Cardiac muscle cell (in vitro differentiated cells and primary cell): Measurements from ENCODE around the gene CLEC7A. TPM values are rescaled to one million over a fixed set of nuclear protein-coding genes. Genes with fewer than 3 reads are reported as not detected.

Source experiments
- DNase-seq, 2 donors: peaks; one replicate each; pipeline versions ENCODE4 v3.0.0 to v3.0.0-alpha.2; 2010 to 2017; ENCODE audit warnings: low read depth in 1 of 2, low spot score in 1 of 2
- H3K27ac ChIP-seq: fragments of 200-600 bp; sonication (generic); 2 replicates; pipeline ENCODE4 v1.5.1; 2016
- H3K27me3 ChIP-seq: fragments of 200-600 bp; sonication (generic); 2 replicates; pipeline ENCODE4 v1.6.0; 2016; ENCODE audit warnings: control low read depth
- H3K36me3 ChIP-seq: fragments of 200-600 bp; sonication (generic); 2 replicates; pipeline ENCODE4 v1.5.1; 2016; ENCODE audit warnings: control low read depth
- H3K4me1 ChIP-seq: fragments of 200-600 bp; sonication (generic); 2 replicates; pipeline ENCODE4 v1.8.1; 2017; ENCODE audit warnings: low read depth, mild to moderate bottlenecking, mixed run types
- H3K4me3 ChIP-seq: fragments of 200-600 bp; sonication (generic); 2 replicates; pipeline ENCODE4 v1.5.1; 2016; ENCODE audit warnings: mild to moderate bottlenecking
- H3K9me3 ChIP-seq: fragments of 200-600 bp; sonication (generic); 2 replicates; pipeline ENCODE4 v1.5.1; 2017; ENCODE audit warnings: low read depth, mild to moderate bottlenecking, control low read depth
- polyA plus RNA-seq: library from polyadenylated mRNA; unstranded; fragments of >200 nt; fragmentation: Nextera tagmentation; extraction: Ambion mirVana; gene quantifications from 2 replicates; pipeline ENCODE4 v1.2.1, GENCODE V29; 2016
- total RNA-seq: library from RNA; depleted of rRNA; stranded (reverse); fragments of >200 nt; gene quantifications from 2 replicates; pipeline ENCODE4 v1.2.3, GENCODE V29; 2016
- TF ChIP-seq, protein P1 (sequence below): IDR thresholded peaks from 2 replicates; pipeline ENCODE4 v1.5.1; 2012; ENCODE audit warnings: low read depth, mild to moderate bottlenecking, low read length

CLEC7A gene
- total and polyA plus RNA-seq, 2 experiments from 2014 or later, result not detected

DNA sequence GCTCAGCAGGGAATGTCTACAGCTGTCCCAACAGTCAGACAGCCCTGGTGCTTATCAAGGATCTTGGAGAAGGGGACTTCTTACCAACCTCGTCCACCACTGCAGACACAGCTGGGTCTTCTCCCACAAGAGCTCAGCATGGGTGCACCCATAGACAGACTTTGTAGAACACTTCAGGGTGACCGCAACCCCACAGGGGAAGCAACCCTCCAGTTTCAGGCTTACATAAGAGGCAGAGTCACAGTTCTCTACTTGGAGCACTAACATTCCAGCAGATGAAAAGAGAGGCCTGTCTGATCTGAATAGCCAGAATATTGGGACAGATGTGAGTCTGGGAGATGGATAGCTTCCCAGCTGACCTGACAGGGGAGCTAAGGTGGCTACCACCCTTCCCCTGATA, 27.7 kb downstream of the CLEC7A start:
- DNase-seq, result no peak
- TF ChIP-seq, protein P1, sequence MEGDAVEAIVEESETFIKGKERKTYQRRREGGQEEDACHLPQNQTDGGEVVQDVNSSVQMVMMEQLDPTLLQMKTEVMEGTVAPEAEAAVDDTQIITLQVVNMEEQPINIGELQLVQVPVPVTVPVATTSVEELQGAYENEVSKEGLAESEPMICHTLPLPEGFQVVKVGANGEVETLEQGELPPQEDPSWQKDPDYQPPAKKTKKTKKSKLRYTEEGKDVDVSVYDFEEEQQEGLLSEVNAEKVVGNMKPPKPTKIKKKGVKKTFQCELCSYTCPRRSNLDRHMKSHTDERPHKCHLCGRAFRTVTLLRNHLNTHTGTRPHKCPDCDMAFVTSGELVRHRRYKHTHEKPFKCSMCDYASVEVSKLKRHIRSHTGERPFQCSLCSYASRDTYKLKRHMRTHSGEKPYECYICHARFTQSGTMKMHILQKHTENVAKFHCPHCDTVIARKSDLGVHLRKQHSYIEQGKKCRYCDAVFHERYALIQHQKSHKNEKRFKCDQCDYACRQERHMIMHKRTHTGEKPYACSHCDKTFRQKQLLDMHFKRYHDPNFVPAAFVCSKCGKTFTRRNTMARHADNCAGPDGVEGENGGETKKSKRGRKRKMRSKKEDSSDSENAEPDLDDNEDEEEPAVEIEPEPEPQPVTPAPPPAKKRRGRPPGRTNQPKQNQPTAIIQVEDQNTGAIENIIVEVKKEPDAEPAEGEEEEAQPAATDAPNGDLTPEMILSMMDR, result no peak
- H3K4me3 ChIP-seq, result no peak overlapping the region
- H3K27me3 ChIP-seq, result no peaks in the 10 kb centered on the region
- H3K9me3 ChIP-seq, result no peaks in the 10 kb centered on the region
- H3K4me1 ChIP-seq, result no peaks in the 10 kb centered on the region
- no peak overlapping the region for H3K27ac ChIP-seq
- no peaks in the 10 kb centered on the region for H3K36me3 ChIP-seq

DNA sequence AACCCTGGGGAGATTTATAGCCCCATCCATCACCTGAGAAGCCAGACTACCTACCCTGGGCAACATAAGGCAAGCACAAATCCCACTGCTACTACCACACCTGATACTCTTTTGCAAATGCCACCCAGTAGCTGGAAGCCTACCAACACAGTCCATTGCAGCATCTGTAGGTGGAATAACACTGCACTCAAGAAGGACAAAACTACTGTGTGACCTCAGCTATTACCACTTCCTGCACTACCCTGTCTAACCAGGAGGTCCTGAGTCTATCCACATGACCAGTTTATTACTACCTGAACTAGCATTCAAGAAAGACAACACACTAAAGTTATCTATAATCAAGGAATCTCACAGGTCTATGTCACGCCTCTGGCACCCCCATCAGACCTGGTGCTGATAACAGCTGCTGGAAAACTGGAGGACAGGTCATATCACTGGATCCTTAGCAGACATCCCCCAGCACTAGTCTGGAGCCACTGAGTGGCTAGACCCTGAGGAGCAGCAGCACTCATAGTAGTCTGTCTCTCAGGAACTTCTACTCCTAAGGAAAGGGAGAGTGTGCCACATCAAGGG, 28.3 kb downstream of the CLEC7A start:
- TF ChIP-seq, protein P1, result no peak
- Histone ChIP-seq H3K36me3 (no peaks in the 10 kb centered on the region), H3K27ac (no peak overlapping the region), H3K4me1 (no peaks in the 10 kb centered on the region), H3K4me3 (no peak overlapping the region), H3K27me3 (no peaks in the 10 kb centered on the region), H3K9me3 (no peaks in the 10 kb centered on the region)
- no peak for DNase-seq

DNA sequence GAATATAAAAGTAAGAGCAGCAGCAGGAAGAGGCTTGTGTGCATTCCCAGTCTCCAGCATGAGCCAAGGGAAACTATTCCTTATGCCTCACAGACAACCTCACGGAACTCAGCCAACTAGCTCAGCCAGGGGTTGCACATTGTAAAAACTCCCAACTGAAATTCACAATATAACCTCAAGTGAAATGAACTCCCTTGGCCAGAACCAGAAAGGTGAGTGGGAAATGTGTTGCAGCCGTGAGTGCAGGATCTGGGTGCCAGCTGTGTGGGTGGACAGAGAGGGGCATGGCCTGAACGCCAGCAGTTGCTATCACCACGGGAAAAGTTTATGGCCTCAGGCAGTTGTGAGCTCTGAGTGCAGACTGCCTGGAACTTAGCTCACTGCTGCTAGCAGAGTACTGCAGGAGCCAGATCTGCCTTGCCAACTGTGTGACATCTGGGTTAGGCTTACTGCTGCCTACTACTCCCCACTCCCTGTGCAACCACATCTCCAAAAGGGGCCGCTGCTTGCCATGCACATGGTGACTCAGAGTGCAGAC, 28.9 kb downstream of the CLEC7A start:
- Histone ChIP-seq H3K4me1 (no peaks in the 10 kb centered on the region), H3K27me3 (no peaks in the 10 kb centered on the region), H3K27ac (no peak overlapping the region), H3K4me3 (no peak overlapping the region), H3K9me3 (no peaks in the 10 kb centered on the region), H3K36me3 (no peaks in the 10 kb centered on the region)
- TF ChIP-seq, protein P1, result no peak
- no peak for DNase-seq

DNA sequence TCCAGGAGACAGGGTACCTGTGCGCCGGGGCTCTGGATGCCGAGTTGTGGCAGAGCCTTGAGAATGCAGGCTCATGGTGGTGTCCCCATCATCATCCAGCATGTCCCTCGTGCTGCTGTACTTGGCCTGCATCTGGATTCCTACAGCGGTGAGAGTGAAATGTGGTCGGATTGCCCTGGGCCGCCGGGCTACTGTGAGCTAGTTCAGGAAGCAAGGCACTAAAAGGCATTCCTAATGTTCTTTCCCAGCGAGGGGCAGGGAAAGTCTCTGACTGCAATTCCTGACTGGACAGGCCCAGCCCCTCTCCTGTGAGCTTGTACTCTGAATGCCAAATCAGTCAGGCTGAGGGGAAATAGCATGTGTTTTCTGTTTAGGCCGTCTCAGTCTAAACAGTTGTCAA, 31.2 kb downstream of the CLEC7A start, which contains the start of gene CLEC1A:
CLEC1A (minus strand) TSS at position 195 of the 400 bp plus-strand sequence; CDS start at position 132, 63 bp downstream.
- no peaks in the 10 kb centered on the region for H3K4me1 ChIP-seq
- H3K36me3 ChIP-seq, result no peaks in the 10 kb centered on the region
- H3K27ac ChIP-seq, result no peak within 1 kb of the TSS
- no peak within 1 kb of the TSS for H3K4me3 ChIP-seq
- DNase-seq, result peak in 1 of 2 donors; percentile 32
- TF ChIP-seq, protein P1, result no peak
- H3K9me3 ChIP-seq, result no peaks in the 10 kb centered on the region
- no peaks in the 10 kb centered on the region for H3K27me3 ChIP-seq

DNA sequence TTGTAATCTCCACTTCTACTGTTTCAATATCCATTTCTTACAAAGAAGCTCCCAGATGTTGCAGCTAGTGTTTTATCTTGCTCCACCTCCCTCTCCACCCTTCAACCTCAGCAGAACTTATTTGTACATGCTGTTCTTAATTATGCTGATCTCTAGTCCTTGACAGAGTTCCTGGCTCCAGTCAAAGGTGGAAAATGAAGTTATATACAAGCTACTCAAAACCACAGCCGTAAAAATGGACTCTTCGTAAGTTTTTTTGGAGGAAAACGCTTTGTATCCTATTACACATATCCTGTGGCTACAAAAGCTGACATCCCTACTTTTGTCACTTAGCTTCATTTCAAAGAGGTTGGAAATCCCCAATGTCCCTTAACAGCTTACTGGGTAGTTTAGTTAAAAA, 32.5 kb downstream of the CLEC7A start:
- no peaks in the 10 kb centered on the region for H3K9me3 ChIP-seq
- no peaks in the 10 kb centered on the region for H3K4me1 ChIP-seq
- no peaks in the 10 kb centered on the region for H3K27me3 ChIP-seq
- H3K27ac ChIP-seq, result no peak overlapping the region
- no peak for DNase-seq
- H3K4me3 ChIP-seq, result no peak overlapping the region
- TF ChIP-seq, protein P1, result no peak
- H3K36me3 ChIP-seq, result no peaks in the 10 kb centered on the region
